22Rv1 (cell line): ENCODE data around the gene HORMAD2.

Experiments
- H3K27ac ChIP-seq: fragments of 450-650 bp; 2 replicates; pipeline ENCODE4 v1.5.1; 2017
- CTCF ChIP-seq: fragments of 450-650 bp; IDR thresholded peaks from 2 replicates; pipeline ENCODE4 v1.5.1; 2017; ENCODE audit warnings: mild to moderate bottlenecking
- ZFX ChIP-seq: fragments of 450-650 bp; IDR thresholded peaks from 2 replicates; pipeline ENCODE4 v1.6.1; 2017; ENCODE audit warnings: antibody characterized with exemption, borderline replicate concordance

Gene HORMAD2

GRCh38 chr22:30128511-30128910 is 48.2 kb downstream of the HORMAD2 start:
- H3K27ac ChIP-seq: no peak overlapping the region
- TF ChIP-seq CTCF (no peak), ZFX (no peak)

- no peak overlapping the region for H3K27ac ChIP-seq
- no peak for TF ChIP-seq ZFX
- no peak for TF ChIP-seq CTCF
Observed at GRCh38 chr22:30129636-30130035, 49.4 kb downstream of the HORMAD2 start.

GRCh38 chr22:30132290-30132996 is 52.2 kb downstream of the HORMAD2 start:
- TF ChIP-seq ZFX (no peak), CTCF (no peak)
- H3K27ac ChIP-seq: no peak overlapping the region

- TF ChIP-seq CTCF: no peak
- no peak for TF ChIP-seq ZFX
- H3K27ac ChIP-seq: no peak overlapping the region
Observed at GRCh38 chr22:30140414-30140813, 60.1 kb downstream of the HORMAD2 start.

- TF ChIP-seq CTCF (no peak), ZFX (no peak)
- H3K27ac ChIP-seq: no peak overlapping the region
Observed at GRCh38 chr22:30143265-30143664, 63.0 kb downstream of the HORMAD2 start.

GRCh38 chr22:30144391-30144790 is 64.1 kb downstream of the HORMAD2 start:
- H3K27ac ChIP-seq: no peak overlapping the region
- TF ChIP-seq CTCF (no peak), ZFX (no peak)

- no peak for TF ChIP-seq ZFX
- TF ChIP-seq CTCF: no peak
- no peak overlapping the region for H3K27ac ChIP-seq
Observed at GRCh38 chr22:30150212-30150611, 69.9 kb downstream of the HORMAD2 start.
